LNCaP clone FGC (cell line): ENCODE data around the gene CNIH4.

Experiments
- DNase-seq: peaks from one replicate; pipeline ENCODE4 v3.0.0-alpha.2; 2011; ENCODE audit warnings: low read depth
- H3K4me3 ChIP-seq: 2 replicates; pipeline ENCODE4 v1.5.1; 2011; ENCODE audit warnings: mild to moderate bottlenecking, low read depth, low read length, control low read depth
- TF ChIP-seq, protein P1 (sequence below): IDR thresholded peaks from 2 replicates; pipeline ENCODE4 v1.5.1; 2012; ENCODE audit warnings: mild to moderate bottlenecking; ENCODE audit not compliant: control insufficient read depth, insufficient read depth; ENCODE audit errors: extremely low read depth

CNIH4 gene

DNA sequence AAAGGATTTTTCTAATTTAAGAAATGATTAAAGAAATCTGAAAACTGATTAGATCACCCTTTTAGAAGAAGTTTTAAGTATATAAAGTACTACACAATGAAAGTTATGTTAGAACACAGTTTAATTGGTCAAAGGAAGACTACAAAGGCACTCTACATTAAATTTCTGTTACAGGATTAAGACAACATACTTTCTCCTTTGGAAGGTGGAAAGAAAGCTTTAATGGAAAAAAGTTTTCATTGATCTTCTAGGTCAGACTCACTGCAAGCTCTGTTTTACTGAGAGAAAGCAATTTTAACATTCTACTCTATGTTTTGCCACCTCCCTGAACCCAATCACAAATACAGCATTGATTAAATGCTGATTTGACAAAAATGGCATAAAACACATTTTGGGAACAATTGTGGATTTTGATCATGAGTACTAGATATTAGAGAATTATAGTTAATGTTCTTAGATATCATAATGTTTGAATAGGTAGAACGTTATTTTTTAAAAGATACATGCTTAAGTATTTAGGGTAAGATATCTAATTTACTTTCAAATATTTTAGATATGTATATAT is 45.9 kb downstream of the CNIH4 start:
- TF ChIP-seq, protein P1, sequence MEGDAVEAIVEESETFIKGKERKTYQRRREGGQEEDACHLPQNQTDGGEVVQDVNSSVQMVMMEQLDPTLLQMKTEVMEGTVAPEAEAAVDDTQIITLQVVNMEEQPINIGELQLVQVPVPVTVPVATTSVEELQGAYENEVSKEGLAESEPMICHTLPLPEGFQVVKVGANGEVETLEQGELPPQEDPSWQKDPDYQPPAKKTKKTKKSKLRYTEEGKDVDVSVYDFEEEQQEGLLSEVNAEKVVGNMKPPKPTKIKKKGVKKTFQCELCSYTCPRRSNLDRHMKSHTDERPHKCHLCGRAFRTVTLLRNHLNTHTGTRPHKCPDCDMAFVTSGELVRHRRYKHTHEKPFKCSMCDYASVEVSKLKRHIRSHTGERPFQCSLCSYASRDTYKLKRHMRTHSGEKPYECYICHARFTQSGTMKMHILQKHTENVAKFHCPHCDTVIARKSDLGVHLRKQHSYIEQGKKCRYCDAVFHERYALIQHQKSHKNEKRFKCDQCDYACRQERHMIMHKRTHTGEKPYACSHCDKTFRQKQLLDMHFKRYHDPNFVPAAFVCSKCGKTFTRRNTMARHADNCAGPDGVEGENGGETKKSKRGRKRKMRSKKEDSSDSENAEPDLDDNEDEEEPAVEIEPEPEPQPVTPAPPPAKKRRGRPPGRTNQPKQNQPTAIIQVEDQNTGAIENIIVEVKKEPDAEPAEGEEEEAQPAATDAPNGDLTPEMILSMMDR, result no peak
- no peak overlapping the region for H3K4me3 ChIP-seq
- no peak for DNase-seq

DNA sequence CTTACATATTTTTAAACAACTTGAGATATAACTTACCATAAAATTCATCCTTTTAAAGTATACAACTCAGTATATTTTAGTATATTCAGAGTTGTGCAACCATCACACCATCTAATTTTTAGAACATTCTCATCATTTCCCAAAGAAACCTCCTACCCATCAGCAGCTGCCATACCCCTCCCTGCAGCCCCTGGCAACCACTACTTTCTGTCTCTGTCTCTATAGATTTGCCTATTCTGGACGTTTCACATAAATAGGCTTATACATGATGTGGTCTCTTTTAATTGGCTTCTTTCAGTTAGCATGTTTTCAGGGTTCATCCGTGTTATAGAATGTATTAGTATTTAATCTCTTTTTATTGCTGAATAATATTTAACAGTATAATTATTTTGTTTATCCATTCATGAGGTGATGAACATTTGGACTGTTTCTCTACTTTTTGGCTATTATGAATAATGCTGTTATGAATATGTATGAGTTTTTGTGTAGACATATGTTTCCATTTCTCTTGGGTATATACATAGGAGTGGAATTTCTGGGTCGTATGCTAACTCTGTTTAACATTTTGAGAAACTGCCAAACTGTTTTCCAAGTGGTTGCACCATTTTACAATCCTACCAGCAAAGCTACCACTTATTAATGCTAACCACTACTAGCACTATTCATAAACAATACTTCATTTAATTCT is 48.4 kb downstream of the CNIH4 start:
- TF ChIP-seq, protein P1, result no peak
- H3K4me3 ChIP-seq, result no peak overlapping the region
- no peak for DNase-seq

DNA sequence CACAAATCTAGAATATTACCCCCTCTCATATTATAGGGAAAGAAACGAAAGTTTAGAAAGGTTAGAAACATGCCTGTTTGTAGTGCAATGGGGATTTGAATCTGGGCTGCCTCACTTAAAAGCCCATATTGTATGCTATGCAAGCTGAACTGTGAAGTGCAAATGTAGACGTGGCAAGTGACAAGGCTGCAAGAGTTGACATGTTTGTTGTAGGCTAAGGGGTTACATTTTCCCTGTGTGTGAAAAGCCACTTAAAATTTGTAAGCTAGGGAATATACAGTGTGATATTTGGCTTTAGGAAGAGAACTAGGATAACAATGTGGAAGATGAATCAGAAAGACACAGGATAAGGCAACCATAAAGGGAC is 48.9 kb downstream of the CNIH4 start:
- DNase-seq, result no peak
- no peak overlapping the region for H3K4me3 ChIP-seq
- TF ChIP-seq, protein P1, result no peak

DNA sequence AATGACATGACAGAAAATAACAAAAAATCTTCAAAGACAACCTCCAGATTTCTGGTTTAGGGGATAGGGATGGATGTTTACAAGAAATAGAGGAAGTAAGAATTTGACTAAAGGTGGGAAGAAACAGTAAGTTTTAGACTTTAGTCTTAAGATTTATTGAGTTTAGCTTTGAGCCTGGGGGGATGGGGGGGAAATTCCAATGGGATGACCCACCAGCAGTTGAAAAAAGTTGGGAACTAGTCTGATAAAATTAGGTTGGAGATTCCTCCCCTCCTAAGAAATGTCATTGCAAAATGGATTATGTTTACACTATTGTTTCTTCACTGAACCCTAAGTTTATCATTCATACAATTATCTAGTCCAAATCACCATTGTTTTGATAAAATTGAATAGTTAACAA is 49.5 kb downstream of the CNIH4 start:
- no peak overlapping the region for H3K4me3 ChIP-seq
- TF ChIP-seq, protein P1, result no peak
- DNase-seq, result no peak

DNA sequence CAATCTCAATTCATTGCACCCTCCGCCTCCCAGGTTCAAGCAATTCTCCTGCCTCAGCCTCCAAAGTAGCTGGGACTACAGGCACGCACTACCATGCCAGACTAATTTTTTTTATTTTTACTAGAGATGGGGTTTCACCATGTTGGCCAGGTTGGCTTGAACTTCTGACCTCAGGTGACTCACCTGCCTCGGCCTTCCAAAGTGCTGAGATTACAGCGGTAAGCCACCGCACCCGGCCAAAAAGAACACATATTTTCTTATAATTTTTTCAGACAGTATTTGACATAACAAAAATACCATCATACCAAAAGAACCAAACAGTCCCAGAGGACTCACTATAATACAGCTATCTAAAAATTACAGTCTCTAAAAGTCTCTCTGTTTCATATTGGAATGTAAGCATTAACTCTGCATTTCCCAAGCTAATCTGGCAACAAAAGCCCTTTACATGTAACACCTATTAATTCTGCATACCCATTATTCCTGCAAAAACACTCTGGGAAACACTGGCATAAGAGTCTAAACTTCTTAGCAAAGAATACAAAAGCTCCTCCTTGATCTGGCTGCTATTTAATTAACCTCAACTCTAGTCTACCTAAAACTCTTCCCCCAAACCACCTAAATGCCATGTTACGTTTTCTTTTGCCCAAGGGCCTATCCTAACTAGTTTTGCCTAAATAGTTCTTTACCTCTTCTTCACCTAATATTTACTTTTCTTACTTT is 51.1 kb downstream of the CNIH4 start:
- no peak for DNase-seq
- TF ChIP-seq, protein P1, result no peak
- no peak overlapping the region for H3K4me3 ChIP-seq

DNA sequence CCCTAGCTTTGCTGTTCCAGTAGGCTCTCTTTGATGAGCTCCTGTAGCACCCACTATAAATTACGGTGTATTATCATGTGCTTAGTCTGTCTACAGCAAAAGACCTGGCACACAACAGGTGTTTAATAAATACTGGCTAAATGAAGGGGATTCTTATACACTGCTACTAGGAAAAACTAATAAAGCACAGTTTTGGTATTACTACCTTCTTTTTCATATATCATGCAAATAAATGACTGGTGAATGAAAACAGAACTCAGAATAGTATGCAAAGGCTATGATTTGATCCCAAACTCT is 51.6 kb downstream of the CNIH4 start:
- no peak for DNase-seq
- TF ChIP-seq, protein P1, result no peak
- no peak overlapping the region for H3K4me3 ChIP-seq
